KMS-11 (cell line): ENCODE results near the gene MEGF11.

Experiments used
- H2AFZ ChIP-seq: fragments of 200-600 bp; sonication (generic); 2 replicates; pipeline ENCODE4 v1.6.1; 2016; ENCODE audit warnings: antibody characterized with exemption, mixed run types, low read depth
- H3K27ac ChIP-seq: fragments of 200-600 bp; sonication (generic); 2 replicates; pipeline ENCODE4 v1.6.1; 2016; ENCODE audit warnings: mild to moderate bottlenecking, mixed run types
- H3K27me3 ChIP-seq: fragments of 200-600 bp; sonication (generic); 2 replicates; pipeline ENCODE4 v1.6.1; 2017; ENCODE audit warnings: mild to moderate bottlenecking, low read depth, mixed run types, moderate library complexity; ENCODE audit not compliant: insufficient read depth
- H3K36me3 ChIP-seq: fragments of 200-600 bp; sonication (generic); 2 replicates; pipeline ENCODE4 v1.6.1; 2017; ENCODE audit warnings: mild to moderate bottlenecking, mixed run types; ENCODE audit not compliant: insufficient read depth
- H3K4me1 ChIP-seq: fragments of 200-600 bp; sonication (generic); 2 replicates; pipeline ENCODE4 v1.6.1; 2016; ENCODE audit warnings: mild to moderate bottlenecking, low read depth, mixed run types; ENCODE audit not compliant: poor library complexity, severe bottlenecking
- H3K4me2 ChIP-seq: fragments of 200-600 bp; sonication (generic); 2 replicates; pipeline ENCODE4 v1.7.0; 2016; ENCODE audit warnings: mild to moderate bottlenecking, mixed run types
- H3K4me3 ChIP-seq: fragments of 200-600 bp; sonication (generic); IDR thresholded peaks from 2 replicates; pipeline ENCODE4 v1.6.1; 2017; ENCODE audit warnings: low read depth, low read length, mixed read lengths; ENCODE audit not compliant: insufficient read depth
- H3K79me2 ChIP-seq: fragments of 200-600 bp; sonication (generic); 2 replicates; pipeline ENCODE4 v1.6.1; 2016; ENCODE audit warnings: low read depth, mixed run types; ENCODE audit not compliant: insufficient read depth
- H3K9ac ChIP-seq: fragments of 200-600 bp; sonication (generic); 2 replicates; pipeline ENCODE4 v1.6.1; 2016; ENCODE audit warnings: mild to moderate bottlenecking, mixed run types
- H4K20me1 ChIP-seq: fragments of 200-600 bp; sonication (generic); 2 replicates; pipeline ENCODE4 v1.6.1; 2016; ENCODE audit warnings: mild to moderate bottlenecking, mixed run types; ENCODE audit not compliant: insufficient read depth
- TF ChIP-seq, protein P1 (sequence below): fragments of 200-600 bp; sonication (generic); conservative IDR thresholded peaks from 2 replicates; pipeline ENCODE4 v1.6.1; 2017; ENCODE audit warnings: low read depth, mild to moderate bottlenecking, antibody characterized with exemption, low read length, moderate library complexity, mixed read lengths

The MEGF11 gene

DNA sequence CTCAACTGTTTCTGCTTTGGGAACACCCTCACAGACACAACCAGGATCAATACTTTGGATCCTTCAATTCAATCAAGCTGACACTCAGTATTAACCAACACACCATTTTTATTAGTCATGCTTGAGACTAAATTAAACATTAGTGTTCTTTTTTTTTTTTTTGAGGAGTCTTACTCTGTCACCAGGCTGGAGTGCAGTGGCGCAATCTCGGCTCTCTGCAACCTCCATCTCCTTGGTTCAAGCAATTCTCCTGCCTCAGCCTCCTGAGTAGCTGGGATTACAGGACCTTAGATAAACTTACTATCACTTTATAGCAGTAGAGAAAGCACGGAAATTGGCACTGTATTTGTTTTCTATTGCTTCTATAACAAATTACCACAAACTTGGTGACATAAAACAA, 386.3 kb downstream of the MEGF11 start:
- TF ChIP-seq, protein P1, sequence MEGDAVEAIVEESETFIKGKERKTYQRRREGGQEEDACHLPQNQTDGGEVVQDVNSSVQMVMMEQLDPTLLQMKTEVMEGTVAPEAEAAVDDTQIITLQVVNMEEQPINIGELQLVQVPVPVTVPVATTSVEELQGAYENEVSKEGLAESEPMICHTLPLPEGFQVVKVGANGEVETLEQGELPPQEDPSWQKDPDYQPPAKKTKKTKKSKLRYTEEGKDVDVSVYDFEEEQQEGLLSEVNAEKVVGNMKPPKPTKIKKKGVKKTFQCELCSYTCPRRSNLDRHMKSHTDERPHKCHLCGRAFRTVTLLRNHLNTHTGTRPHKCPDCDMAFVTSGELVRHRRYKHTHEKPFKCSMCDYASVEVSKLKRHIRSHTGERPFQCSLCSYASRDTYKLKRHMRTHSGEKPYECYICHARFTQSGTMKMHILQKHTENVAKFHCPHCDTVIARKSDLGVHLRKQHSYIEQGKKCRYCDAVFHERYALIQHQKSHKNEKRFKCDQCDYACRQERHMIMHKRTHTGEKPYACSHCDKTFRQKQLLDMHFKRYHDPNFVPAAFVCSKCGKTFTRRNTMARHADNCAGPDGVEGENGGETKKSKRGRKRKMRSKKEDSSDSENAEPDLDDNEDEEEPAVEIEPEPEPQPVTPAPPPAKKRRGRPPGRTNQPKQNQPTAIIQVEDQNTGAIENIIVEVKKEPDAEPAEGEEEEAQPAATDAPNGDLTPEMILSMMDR: no peak
- H3K4me1 ChIP-seq: peaks cover 11% of the 10 kb centered on the region
- H3K9ac ChIP-seq: no peak overlapping the region
- no peaks in the 10 kb centered on the region for H3K36me3 ChIP-seq
- no peak overlapping the region for H2AFZ ChIP-seq
- H3K4me2 ChIP-seq: no peak overlapping the region
- no peaks in the 10 kb centered on the region for H3K27me3 ChIP-seq
- H3K27ac ChIP-seq: no peak overlapping the region
- H3K4me3 ChIP-seq: no peak overlapping the region
- no peaks in the 10 kb centered on the region for H4K20me1 ChIP-seq
- peaks cover 28% of the 10 kb centered on the region for H3K79me2 ChIP-seq

DNA sequence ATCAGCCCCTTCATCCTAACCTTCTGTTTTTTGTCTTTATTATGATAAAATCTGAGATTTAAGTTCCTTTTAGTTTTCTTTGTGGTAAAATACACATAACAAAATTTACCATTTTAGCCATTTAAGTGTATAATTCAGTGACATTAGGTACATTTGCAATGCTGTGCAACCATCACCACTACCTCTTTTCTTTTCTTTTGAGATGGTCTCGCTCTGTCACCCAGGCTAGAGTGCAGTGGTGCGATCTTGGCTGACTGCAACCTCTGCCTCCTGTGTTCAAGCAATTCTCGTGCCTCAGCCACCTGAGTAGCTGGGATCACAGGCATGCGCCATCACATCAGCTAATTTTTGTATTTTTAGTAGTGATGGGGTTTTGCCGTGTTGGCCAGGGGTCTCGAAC, 390.4 kb downstream of the MEGF11 start:
- H3K9ac ChIP-seq: no peak overlapping the region
- peak overlapping the region; percentile 27; the same call in 1 of the 2 replicates for H2AFZ ChIP-seq
- H3K4me1 ChIP-seq: no peaks in the 10 kb centered on the region
- H3K4me2 ChIP-seq: peak overlapping the region; percentile 13; the same call in 1 of the 2 replicates
- no peaks in the 10 kb centered on the region for H3K79me2 ChIP-seq
- H3K27ac ChIP-seq: no peak overlapping the region
- TF ChIP-seq, protein P1: no peak
- no peaks in the 10 kb centered on the region for H3K36me3 ChIP-seq
- H3K27me3 ChIP-seq: no peaks in the 10 kb centered on the region
- H3K4me3 ChIP-seq: no peak overlapping the region
- no peaks in the 10 kb centered on the region for H4K20me1 ChIP-seq

DNA sequence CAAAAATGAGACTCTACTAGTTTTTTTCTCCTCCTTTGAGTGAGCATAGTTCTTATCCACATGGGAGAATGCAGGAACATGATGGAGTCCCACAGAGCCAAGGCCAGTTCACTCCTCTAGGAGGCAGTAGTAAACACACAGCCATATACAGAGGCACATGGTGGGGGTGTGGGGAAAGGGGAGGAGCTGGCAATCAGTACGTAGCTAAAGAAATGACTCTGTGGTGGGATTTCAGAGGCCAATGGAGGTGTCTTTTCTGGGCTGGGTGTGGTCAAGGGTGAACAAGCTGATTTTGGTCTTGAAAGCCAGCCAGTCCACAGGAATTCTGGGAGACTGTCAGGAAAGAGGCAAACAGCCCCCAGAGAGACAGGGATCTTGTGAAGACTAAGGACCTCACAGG, 390.9 kb downstream of the MEGF11 start:
- Histone ChIP-seq H3K27me3 (no peaks in the 10 kb centered on the region), H3K4me3 (no peak overlapping the region), H3K27ac (no peak overlapping the region), H3K36me3 (no peaks in the 10 kb centered on the region), H3K9ac (no peak overlapping the region), H3K79me2 (no peaks in the 10 kb centered on the region), H4K20me1 (no peaks in the 10 kb centered on the region), H3K4me2 (peak overlapping the region; percentile 13; the same call in 1 of the 2 replicates), H2AFZ (peak overlapping the region; percentile 27; the same call in 1 of the 2 replicates), H3K4me1 (no peaks in the 10 kb centered on the region)
- TF ChIP-seq, protein P1: peak; percentile 77

DNA sequence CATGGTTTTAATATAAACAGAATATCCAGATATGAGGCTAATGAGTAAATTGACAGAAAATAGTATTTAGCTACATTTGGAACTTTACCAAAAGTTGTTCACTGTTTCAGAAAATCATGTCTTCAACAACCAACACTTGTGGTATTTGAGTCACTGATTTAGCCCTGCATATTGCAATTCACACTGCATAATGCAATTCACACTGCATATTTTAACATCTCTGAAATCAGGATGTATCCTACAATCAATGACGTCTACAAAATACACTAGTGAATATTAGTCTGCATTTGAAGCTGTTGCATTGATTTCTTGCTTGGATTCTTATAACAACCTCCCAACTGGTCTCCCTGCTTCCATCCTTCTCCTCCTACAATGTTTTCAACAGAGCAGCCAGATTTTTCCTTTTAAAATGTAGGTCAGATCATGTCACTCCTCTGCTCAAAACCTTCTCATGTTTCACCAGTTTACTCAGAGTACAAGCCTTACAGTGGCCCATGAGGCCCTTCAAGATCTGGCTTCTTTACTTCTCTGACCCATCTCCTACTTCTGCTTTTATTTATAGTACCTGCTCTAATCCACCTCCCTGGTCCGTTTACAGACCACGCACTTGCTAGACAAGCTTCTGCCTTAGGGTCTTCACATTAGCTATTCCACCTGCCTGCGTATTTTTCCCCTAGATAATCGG, 395.7 kb downstream of the MEGF11 start:
- Histone ChIP-seq H3K27me3 (no peaks in the 10 kb centered on the region), H3K4me3 (no peak overlapping the region), H3K79me2 (no peaks in the 10 kb centered on the region), H2AFZ (no peak overlapping the region), H3K4me1 (no peaks in the 10 kb centered on the region), H3K36me3 (no peaks in the 10 kb centered on the region), H3K9ac (no peak overlapping the region), H3K4me2 (no peak overlapping the region), H3K27ac (no peak overlapping the region), H4K20me1 (no peaks in the 10 kb centered on the region)
- TF ChIP-seq, protein P1: no peak
